CD8-positive, alpha-beta memory T cell (primary cell): ENCODE data around the gene NANOS3. TPM values are rescaled to one million over a fixed set of nuclear protein-coding genes. Genes with fewer than 3 reads are reported as not detected.

Experiments used
- CTCF ChIA-PET: fragments of 350-600 bp; sonication (Branson Sonifier 250); formaldehyde crosslinking; loops from one replicate; lab custom pipeline; 2021; ENCODE audit warnings: antibody characterized with exemption; lab: Charles Lee
- POLR2A ChIA-PET: fragments of 350-600 bp; sonication (Branson Sonifier 250); formaldehyde crosslinking; loops from one replicate; lab custom pipeline; 2021; ENCODE audit warnings: antibody characterized with exemption; lab: Charles Lee
- DNase-seq, 5 donors: peaks; one replicate each; pipeline versions ENCODE4 v3.0.0 to v3.0.0-alpha.2; 2020 to 2022; ENCODE audit warnings: mixed read lengths in 1 of 5
- H3K27ac ChIP-seq: one replicate; pipeline ENCODE4 v1.7.0; 2013; ENCODE audit warnings: low read depth, mild to moderate bottlenecking, low read length, moderate library complexity
- H3K27me3 ChIP-seq: 2 replicates; pipeline ENCODE4 v1.7.0; 2013; ENCODE audit warnings: low read length, mild to moderate bottlenecking; ENCODE audit not compliant: insufficient read depth, poor library complexity, severe bottlenecking
- H3K36me3 ChIP-seq: 2 replicates; pipeline ENCODE4 v1.7.0; 2013; ENCODE audit warnings: mild to moderate bottlenecking, low read length, moderate library complexity; ENCODE audit not compliant: insufficient read depth
- H3K4me1 ChIP-seq: 2 replicates; pipeline ENCODE4 v1.7.0; 2013; ENCODE audit warnings: mild to moderate bottlenecking, low read length, moderate library complexity; ENCODE audit not compliant: insufficient read depth
- H3K4me3 ChIP-seq: 2 replicates; pipeline ENCODE4 v1.7.0; 2013; ENCODE audit warnings: mild to moderate bottlenecking, low read length
- H3K9me3 ChIP-seq: 2 replicates; pipeline ENCODE4 v1.7.0; 2013; ENCODE audit warnings: mild to moderate bottlenecking, low read length
- H3K27ac Mint-ChIP-seq, 8 donors: one replicate each; pipeline ENCODE4 v1.8.0; 2020 to 2021; ENCODE audit warnings: mixed read lengths in 8 of 8, mild to moderate bottlenecking in 6 of 8, inconsistent platforms in 3 of 8, moderate library complexity in 3 of 8
- H3K27me3 Mint-ChIP-seq, 2 donors: one replicate each; pipeline ENCODE4 v1.8.0; 2020 to 2021; ENCODE audit warnings: mixed read lengths in 2 of 2, mild to moderate bottlenecking in 1 of 2, moderate library complexity in 1 of 2
- H3K36me3 Mint-ChIP-seq, 3 donors: one replicate each; pipeline ENCODE4 v1.8.0; 2020 to 2021; ENCODE audit warnings: mixed read lengths in 3 of 3, inconsistent platforms in 1 of 3, mild to moderate bottlenecking in 1 of 3
- H3K4me1 Mint-ChIP-seq, 3 donors: one replicate each; pipeline ENCODE4 v1.8.0; 2020 to 2021; ENCODE audit warnings: mixed read lengths in 3 of 3, inconsistent platforms in 1 of 3, mild to moderate bottlenecking in 1 of 3
- H3K4me3 Mint-ChIP-seq, 7 donors: one replicate each; pipeline ENCODE4 v1.8.0; 2020 to 2021; ENCODE audit warnings: mixed read lengths in 7 of 7, mild to moderate bottlenecking in 6 of 7, moderate library complexity in 4 of 7, inconsistent platforms in 2 of 7
- H3K9me3 Mint-ChIP-seq, 5 donors: one replicate each; pipeline ENCODE4 v1.8.0; 2020 to 2022; ENCODE audit warnings: mixed read lengths in 5 of 5, mild to moderate bottlenecking in 3 of 5, moderate library complexity in 2 of 5, inconsistent platforms in 1 of 5
- polyA plus RNA-seq: library from polyadenylated mRNA; unstranded; fragments of 300-500 nt; fragmentation: Illumina TruSeq; gene quantifications from one replicate; pipeline ENCODE4 v1.2.3, GENCODE V29; 2021
- total RNA-seq, 2 experiments: library from RNA; stranded (reverse); gene quantifications; one replicate each; pipeline ENCODE4 v1.2.3, GENCODE V29; 2021

NANOS3 gene
- total and polyA plus RNA-seq, 3 experiments from 2014 or later = 0.90 to 1.5 TPM; not detected in 1

DNA sequence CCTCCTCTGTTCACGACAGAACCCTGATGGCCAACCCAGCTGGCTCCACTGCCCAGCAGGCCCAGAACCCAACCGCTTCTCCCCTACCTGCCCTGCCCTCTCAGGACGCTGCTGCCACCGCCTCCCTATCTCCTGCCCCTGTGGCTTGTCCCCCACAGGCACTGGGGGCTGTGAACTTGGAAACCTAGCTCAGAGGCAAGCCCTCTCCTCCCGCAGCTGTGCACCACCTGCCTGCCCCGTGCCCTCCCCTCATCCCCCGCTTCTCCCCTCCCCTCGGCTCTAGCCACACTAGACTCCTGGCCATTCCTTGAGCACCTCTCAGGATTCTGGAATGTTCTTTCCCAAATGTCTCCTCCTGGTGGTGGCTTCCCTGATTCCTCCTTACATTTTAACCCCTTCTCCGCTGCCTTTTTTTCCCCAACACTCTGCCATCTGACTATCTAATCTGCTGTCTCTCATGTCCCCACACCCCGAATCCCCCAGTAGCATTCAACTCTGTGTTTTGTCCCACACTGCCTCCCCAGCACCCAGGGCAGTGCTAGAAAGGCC, 6.7 kb downstream of the NANOS3 start:
- Mint-ChIP-seq H3K27ac (peak overlapping the region in 4 of 8 donors; percentile 50 to 77 (median 60)), H3K36me3 (no peaks in the 10 kb centered on the region), H3K4me1 (peaks cover 49 to 74% (median 57%) of the 10 kb centered on the region in 3 donors), H3K27me3 (no peaks in the 10 kb centered on the region), H3K4me3 (no peak overlapping the region), H3K9me3 (no peaks in the 10 kb centered on the region)
- POLR2A ChIA-PET = interaction anchor here (0.5 to 0.7 kb wide), 3 partner anchors 125 to 171 kb away, joined by 3 to 4 read pairs (median 3); no protein-coding TSS in a partner anchor
- no peaks in the 10 kb centered on the region for H3K36me3 ChIP-seq
- no peak overlapping the region for H3K27ac ChIP-seq
- peaks cover 74% of the 10 kb centered on the region for H3K4me1 ChIP-seq
- H3K4me3 ChIP-seq = no peak overlapping the region
- CTCF ChIA-PET = interaction anchor here (1.7 to 5.4 kb wide), 4 partner anchors 164 to 253 kb away, joined by 4 to 35 read pairs (median 22); partner anchors contain the start of genes ASF1B and MISP3
- no peaks in the 10 kb centered on the region for H3K27me3 ChIP-seq
- no peaks in the 10 kb centered on the region for H3K9me3 ChIP-seq
- DNase-seq = no peak

DNA sequence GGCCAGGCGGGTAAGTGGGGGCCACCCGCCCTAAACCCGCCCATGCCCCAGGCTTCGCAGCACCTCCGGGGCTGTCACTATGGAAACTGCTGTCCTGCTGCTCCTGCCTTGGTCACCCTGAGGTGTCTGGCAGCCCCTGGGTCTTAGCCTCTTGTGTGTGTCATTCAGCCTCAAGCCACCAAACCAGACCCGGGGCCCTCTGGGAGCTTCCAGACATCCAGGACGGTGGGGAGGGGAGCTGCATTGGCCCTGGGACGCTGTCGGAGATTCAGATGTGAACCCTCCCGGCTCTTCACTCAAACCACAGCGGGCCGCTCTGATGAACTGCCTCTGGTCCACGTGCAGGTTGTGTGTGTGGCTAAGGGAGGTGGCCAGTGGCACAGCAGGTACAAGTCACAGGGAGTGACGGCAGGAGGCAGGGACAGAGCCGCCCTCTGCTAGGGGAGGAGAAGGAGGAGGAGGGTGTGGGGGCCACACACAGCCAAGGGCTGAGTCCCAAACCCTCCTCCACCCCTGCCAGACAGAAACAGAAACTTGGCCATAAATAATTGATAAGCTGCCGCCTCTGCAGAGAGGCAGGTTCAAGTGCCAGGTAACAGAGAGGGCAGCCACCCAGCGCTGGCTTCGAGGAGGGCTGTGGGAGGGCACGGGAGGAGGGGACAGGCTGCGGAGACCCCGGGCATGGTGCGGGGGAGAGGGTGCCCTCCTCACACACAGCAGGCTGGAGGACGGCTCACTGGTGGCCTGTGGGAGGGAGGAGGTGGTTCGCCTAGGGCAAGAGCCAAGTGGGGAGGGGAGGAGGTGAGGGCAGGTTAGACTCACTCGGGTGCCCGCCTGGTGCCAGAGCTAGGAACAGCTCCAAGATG, 8.0 kb downstream of the NANOS3 start:
- no peaks in the 10 kb centered on the region for H3K27me3 Mint-ChIP-seq
- no peaks in the 10 kb centered on the region for H3K9me3 ChIP-seq
- H3K4me1 ChIP-seq = peaks cover 70% of the 10 kb centered on the region
- POLR2A ChIA-PET = interaction anchor here (0.6 to 1.4 kb wide), 3 partner anchors 22 to 147 kb away, joined by 3 read pairs; partner anchors contain the start of gene IL27RA
- peaks cover 48 to 74% (median 57%) of the 10 kb centered on the region in 3 donors for H3K4me1 Mint-ChIP-seq
- no peak for DNase-seq
- H3K4me3 Mint-ChIP-seq = peak overlapping the region in 1 of 7 donors; percentile 56
- no peaks in the 10 kb centered on the region for H3K36me3 Mint-ChIP-seq
- H3K4me3 ChIP-seq = no peak overlapping the region
- no peak overlapping the region for H3K27ac ChIP-seq
- CTCF ChIA-PET = interaction anchor here (1.0 to 3.2 kb wide), 4 partner anchors 22 to 186 kb away, joined by 3 to 15 read pairs (median 7); partner anchors contain the start of gene MISP3
- H3K27me3 ChIP-seq = no peaks in the 10 kb centered on the region
- no peaks in the 10 kb centered on the region for H3K36me3 ChIP-seq
- peak overlapping the region in 1 of 8 donors; percentile 97 for H3K27ac Mint-ChIP-seq
- H3K9me3 Mint-ChIP-seq = no peaks in the 10 kb centered on the region

DNA sequence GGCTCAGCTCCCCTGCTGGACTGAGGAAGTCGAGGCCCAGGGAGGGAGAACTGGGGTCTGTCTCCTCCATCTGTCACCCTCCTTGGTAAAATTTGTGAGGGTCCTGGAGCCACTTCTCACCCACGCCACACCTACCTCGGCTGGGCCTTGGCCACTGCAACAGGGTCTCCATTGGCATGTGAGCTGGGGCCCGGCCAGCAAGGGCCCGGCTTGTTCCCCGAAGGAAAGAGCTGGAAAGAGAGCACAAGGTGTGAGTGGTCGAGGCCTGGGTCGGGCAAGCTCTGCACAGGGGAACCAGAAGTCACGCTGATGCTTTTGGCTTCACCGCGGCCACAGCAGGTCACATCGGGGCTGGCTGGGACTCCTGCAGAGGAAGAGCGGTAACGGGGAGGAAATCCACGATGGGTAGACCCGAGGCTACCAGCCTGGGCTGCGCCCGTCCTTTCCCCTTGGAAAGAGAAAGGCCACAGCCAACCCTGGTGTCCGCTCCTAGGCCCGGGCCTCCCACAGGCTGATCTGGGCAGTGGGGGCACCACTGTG, 9.0 kb downstream of the NANOS3 start:
- Histone ChIP-seq H3K4me3 (no peak overlapping the region), H3K27me3 (no peaks in the 10 kb centered on the region), H3K9me3 (no peaks in the 10 kb centered on the region), H3K27ac (peak overlapping the region; percentile 27), H3K4me1 (peaks cover 62% of the 10 kb centered on the region), H3K36me3 (no peaks in the 10 kb centered on the region)
- no peak for DNase-seq
- ChIA-PET CTCF (interaction anchor here (1.0 to 2.9 kb wide), 6 partner anchors 21 to 251 kb away, joined by 3 to 11 read pairs (median 7); partner anchors contain the start of genes ASF1B and MISP3), POLR2A (interaction anchor here (0.7 to 1.4 kb wide), 3 partner anchors 21 to 220 kb away, joined by 3 to 5 read pairs (median 3); partner anchors contain the start of gene IL27RA)
- Mint-ChIP-seq H3K36me3 (no peaks in the 10 kb centered on the region), H3K27me3 (no peaks in the 10 kb centered on the region), H3K4me1 (peaks cover 40 to 66% (median 50%) of the 10 kb centered on the region in 3 donors), H3K27ac (peak overlapping the region; percentile 34 to 97 (median 92)), H3K4me3 (peak overlapping the region in 4 of 7 donors; percentile 28 to 64 (median 44)), H3K9me3 (no peaks in the 10 kb centered on the region)

DNA sequence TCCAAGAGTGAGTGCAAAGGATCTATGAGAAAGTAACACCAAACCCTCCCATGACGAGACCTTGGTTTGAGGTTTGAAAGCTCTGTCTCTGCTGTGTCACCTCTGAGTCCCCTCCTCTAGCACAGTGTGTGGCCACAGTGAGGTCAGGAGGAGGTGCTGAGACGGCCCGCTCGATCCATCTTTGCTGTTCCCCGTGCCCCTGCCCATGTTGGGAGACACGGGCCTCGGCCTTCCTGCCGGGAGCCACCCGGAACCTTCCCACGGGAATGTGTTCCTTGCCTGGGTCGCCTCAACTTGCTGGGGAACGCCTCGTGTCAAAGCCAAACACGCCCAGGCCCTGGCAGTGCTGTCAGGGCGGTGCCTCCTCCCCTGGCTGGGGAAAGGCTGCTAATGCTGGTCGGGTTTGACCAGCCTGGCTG, 10.1 kb downstream of the NANOS3 start:
- Mint-ChIP-seq H3K4me3 (peak overlapping the region; percentile 21 to 76 (median 70)), H3K9me3 (no peaks in the 10 kb centered on the region), H3K27me3 (no peaks in the 10 kb centered on the region), H3K4me1 (peaks cover 29 to 55% (median 38%) of the 10 kb centered on the region in 3 donors), H3K27ac (peak overlapping the region; percentile 84 to 97 (median 92)), H3K36me3 (no peaks in the 10 kb centered on the region)
- H3K27ac ChIP-seq = no peak overlapping the region
- no peak overlapping the region for H3K4me3 ChIP-seq
- H3K9me3 ChIP-seq = no peaks in the 10 kb centered on the region
- DNase-seq = peak in 4 of 5 donors; percentile 51 to 83 (median 66)
- peaks cover 51% of the 10 kb centered on the region for H3K4me1 ChIP-seq
- CTCF ChIA-PET = interaction anchor here (1.0 to 2.9 kb wide), 7 partner anchors 11 to 250 kb away, joined by 3 to 11 read pairs (median 5); partner anchors contain the start of genes ASF1B and MISP3
- no peaks in the 10 kb centered on the region for H3K27me3 ChIP-seq
- H3K36me3 ChIP-seq = no peaks in the 10 kb centered on the region
- POLR2A ChIA-PET = interaction anchor here (0.7 to 1.2 kb wide), 2 partner anchors 145 to 630 kb away, joined by 4 read pairs; partner anchors contain the start of gene IL27RA

DNA sequence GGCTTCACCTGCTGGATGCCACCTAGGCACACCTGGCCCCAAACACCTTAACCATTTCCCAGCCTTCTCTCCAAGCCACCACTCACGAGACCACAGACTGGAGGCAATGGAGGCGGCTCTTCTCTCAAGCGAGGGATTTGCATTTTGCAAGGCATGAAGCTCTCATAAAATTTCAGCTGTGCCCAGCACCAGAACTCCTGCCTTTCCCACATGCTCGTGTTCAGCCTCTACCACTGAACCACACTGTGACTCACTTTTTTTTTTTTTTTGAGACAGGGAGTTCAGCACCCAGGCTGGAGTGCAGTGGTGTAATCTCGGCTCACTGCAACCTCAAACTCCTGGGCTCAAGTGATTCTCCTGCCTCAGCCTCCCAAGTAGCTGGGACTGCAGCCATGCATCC, 10.6 kb downstream of the NANOS3 start:
- peak in 1 of 5 donors; percentile 32 for DNase-seq
- Mint-ChIP-seq H3K9me3 (no peaks in the 10 kb centered on the region), H3K27ac (peak overlapping the region; percentile 84 to 95 (median 92)), H3K4me1 (peaks cover 24 to 50% (median 33%) of the 10 kb centered on the region in 3 donors), H3K36me3 (no peaks in the 10 kb centered on the region), H3K27me3 (no peaks in the 10 kb centered on the region), H3K4me3 (peak overlapping the region; percentile 21 to 78 (median 70))
- Histone ChIP-seq H3K9me3 (no peaks in the 10 kb centered on the region), H3K27ac (no peak overlapping the region), H3K4me1 (peaks cover 46% of the 10 kb centered on the region), H3K36me3 (no peaks in the 10 kb centered on the region), H3K4me3 (no peak overlapping the region), H3K27me3 (no peaks in the 10 kb centered on the region)
- CTCF ChIA-PET = interaction anchor here (1.0 to 2.1 kb wide), 5 partner anchors 10 to 249 kb away, joined by 3 to 11 read pairs (median 5); partner anchors contain the start of gene ASF1B
- POLR2A ChIA-PET = interaction anchor here (1.2 kb wide), 1 partner anchor 144 kb away, joined by 4 read pairs; the partner anchor contains the start of gene IL27RA

DNA sequence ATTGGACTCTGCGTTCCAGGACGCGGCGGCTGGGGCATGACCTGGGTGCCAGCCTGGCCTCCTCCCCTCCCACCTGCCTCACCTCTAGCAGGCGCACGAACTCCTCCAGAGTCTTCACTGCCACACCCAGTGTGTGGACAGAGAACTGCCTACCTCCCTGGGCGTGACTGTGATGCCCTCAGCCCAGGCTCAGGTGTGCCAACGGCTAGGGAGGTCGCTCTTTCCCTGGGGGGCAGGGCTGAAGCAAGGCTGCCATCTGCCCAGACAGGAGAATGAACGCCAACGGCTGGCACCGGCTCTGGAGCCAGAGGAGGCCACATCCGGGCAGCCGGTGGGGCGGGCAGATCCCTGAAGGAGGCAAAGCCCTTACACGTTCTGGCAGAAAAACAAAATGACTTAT, 11.3 kb downstream of the NANOS3 start:
- CTCF ChIA-PET = interaction anchor here (1.1 to 1.5 kb wide), 2 partner anchors 14 to 249 kb away, joined by 3 to 5 read pairs; no protein-coding TSS in a partner anchor

DNA sequence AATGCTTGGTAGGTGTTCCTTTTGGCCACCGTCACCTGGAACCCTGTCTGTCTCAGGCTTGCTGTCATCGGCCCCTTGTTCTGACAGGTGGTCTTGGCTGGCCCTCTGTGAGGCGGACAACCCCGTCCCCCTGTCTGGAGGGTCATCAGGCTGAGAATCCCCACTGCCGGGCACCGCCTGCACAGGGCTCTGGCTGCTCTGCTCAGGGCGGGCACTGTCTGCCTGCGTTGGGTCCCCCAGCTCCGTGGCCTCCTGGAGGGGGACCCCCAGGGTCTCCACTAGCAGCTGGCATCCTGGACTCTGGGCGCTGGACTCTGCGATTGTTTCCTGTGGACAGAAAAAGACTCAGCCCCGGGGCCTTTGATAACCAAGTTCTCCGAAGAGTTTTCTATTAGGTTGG, 13.2 kb downstream of the NANOS3 start:
- peaks cover 27% of the 10 kb centered on the region for H3K4me1 ChIP-seq
- DNase-seq = no peak
- no peaks in the 10 kb centered on the region for H3K9me3 Mint-ChIP-seq
- H3K36me3 ChIP-seq = no peaks in the 10 kb centered on the region
- H3K4me3 ChIP-seq = no peak overlapping the region
- no peaks in the 10 kb centered on the region for H3K27me3 ChIP-seq
- peaks cover 17 to 27% (median 20%) of the 10 kb centered on the region in 3 donors for H3K4me1 Mint-ChIP-seq
- no peak overlapping the region for H3K4me3 Mint-ChIP-seq
- H3K9me3 ChIP-seq = no peaks in the 10 kb centered on the region
- H3K27me3 Mint-ChIP-seq = no peaks in the 10 kb centered on the region
- ChIA-PET POLR2A (no interaction called here), CTCF (no interaction called here)
- no peak overlapping the region for H3K27ac ChIP-seq
- H3K27ac Mint-ChIP-seq = no peak overlapping the region
- H3K36me3 Mint-ChIP-seq = no peaks in the 10 kb centered on the region

More for the DNA sequence above, 11.3 kb downstream of the NANOS3 start:
- no peaks in the 10 kb centered on the region for H3K27me3 ChIP-seq
- POLR2A ChIA-PET = no interaction called here
- Mint-ChIP-seq H3K36me3 (no peaks in the 10 kb centered on the region), H3K4me1 (peaks cover 21 to 42% (median 26%) of the 10 kb centered on the region in 3 donors), H3K9me3 (no peaks in the 10 kb centered on the region), H3K27me3 (no peaks in the 10 kb centered on the region), H3K27ac (peak overlapping the region in 1 of 8 donors; percentile 91), H3K4me3 (peak overlapping the region in 2 of 7 donors; percentile 20 to 48)
- H3K36me3 ChIP-seq = no peaks in the 10 kb centered on the region
- DNase-seq = no peak
- H3K4me3 ChIP-seq = no peak overlapping the region
- H3K9me3 ChIP-seq = no peaks in the 10 kb centered on the region
- H3K27ac ChIP-seq = no peak overlapping the region
- peaks cover 39% of the 10 kb centered on the region for H3K4me1 ChIP-seq
